HL-60 (cell line): Measurements from ENCODE around the gene MACROD2.

Experiments used
- DNase-seq, 2 experiments: peaks; one replicate each; pipeline ENCODE4 v3.0.0-alpha.2; 2010 to 2020; ENCODE audit warnings: low read depth in 1 of 2, low spot score in 1 of 2
- H3K27ac ChIP-seq: fragments of 250-450 bp; sonication (Bioruptor Pico); replicated peaks from 2 replicates; pipeline ENCODE4 v1.5.1; 2020; ENCODE audit warnings: mild to moderate bottlenecking, moderate library complexity
- H3K27me3 ChIP-seq: fragments of 250-450 bp; sonication (Bioruptor Pico); 2 replicates; pipeline ENCODE4 v1.5.1; 2021; ENCODE audit warnings: mild to moderate bottlenecking, moderate library complexity; ENCODE audit not compliant: insufficient read depth, poor library complexity, severe bottlenecking
- H3K4me3 ChIP-seq: replicated peaks from 2 replicates; pipeline ENCODE4 v1.5.1; 2011; ENCODE audit warnings: mild to moderate bottlenecking, control low read depth, low read length; ENCODE audit not compliant: insufficient read depth
- CTCF ChIP-seq: IDR thresholded peaks from one replicate; pipeline ENCODE4 v1.5.1; 2011; ENCODE audit warnings: low read length, control low read depth, inconsistent platforms; ENCODE audit not compliant: insufficient read depth
- GABPA ChIP-seq: IDR thresholded peaks from 2 replicates; pipeline ENCODE4 v1.6.1; 2012; ENCODE audit warnings: low read depth
- POLR2AphosphoS5 ChIP-seq: IDR thresholded peaks from 2 replicates; pipeline ENCODE4 v1.6.1; 2012; ENCODE audit warnings: low read depth
- REST ChIP-seq: IDR thresholded peaks from 2 replicates; pipeline ENCODE4 v1.6.1; 2012; ENCODE audit warnings: low read depth; ENCODE audit not compliant: insufficient replicate concordance
- SPI1 ChIP-seq: IDR thresholded peaks from 2 replicates; pipeline ENCODE4 v1.6.1; 2012; ENCODE audit warnings: low read depth, mild to moderate bottlenecking, borderline replicate concordance

MACROD2 gene

GRCh38 chr20:15759594-15759993 lies 1764.3 kb downstream of the MACROD2 start:
- DNase-seq, result no peak
- H3K27me3 ChIP-seq, result no peaks in the 10 kb centered on the region
- TF ChIP-seq CTCF (no peak), SPI1 (no peak), REST (no peak), POLR2AphosphoS5 (no peak), GABPA (no peak)
- H3K4me3 ChIP-seq, result no peak overlapping the region
- no peak overlapping the region for H3K27ac ChIP-seq

- DNase-seq, result no peak
- TF ChIP-seq POLR2AphosphoS5 (no peak), SPI1 (no peak), REST (no peak), CTCF (no peak), GABPA (no peak)
- no peak overlapping the region for H3K4me3 ChIP-seq
- no peak overlapping the region for H3K27ac ChIP-seq
- H3K27me3 ChIP-seq, result no peaks in the 10 kb centered on the region
Measured at GRCh38 chr20:15760001-15760621, 1764.8 kb downstream of the MACROD2 start.

- no peak overlapping the region for H3K4me3 ChIP-seq
- no peaks in the 10 kb centered on the region for H3K27me3 ChIP-seq
- no peak for DNase-seq
- H3K27ac ChIP-seq, result no peak overlapping the region
- TF ChIP-seq CTCF (no peak), GABPA (no peak), POLR2AphosphoS5 (no peak), SPI1 (no peak), REST (no peak)
Measured at GRCh38 chr20:15763366-15763765, 1768.0 kb downstream of the MACROD2 start.
